ENCODE data around the gene RLN3.
A peak's percentile ranks its signal among the peaks of the same experiment; 100 is the strongest.

RLN3 gene

GRCh38 chr19:14054721-14055120, 26.8 kb downstream of the RLN3 start:
- no peak for TF ChIP-seq GATA2 (IDR thresholded peaks at IDR 0.05; ENCODE audit: low read depth, low read length)
- no peak for TF ChIP-seq GATA3 (IDR thresholded peaks at IDR 0.05; ENCODE audit: low read depth, low read length)

DNA sequence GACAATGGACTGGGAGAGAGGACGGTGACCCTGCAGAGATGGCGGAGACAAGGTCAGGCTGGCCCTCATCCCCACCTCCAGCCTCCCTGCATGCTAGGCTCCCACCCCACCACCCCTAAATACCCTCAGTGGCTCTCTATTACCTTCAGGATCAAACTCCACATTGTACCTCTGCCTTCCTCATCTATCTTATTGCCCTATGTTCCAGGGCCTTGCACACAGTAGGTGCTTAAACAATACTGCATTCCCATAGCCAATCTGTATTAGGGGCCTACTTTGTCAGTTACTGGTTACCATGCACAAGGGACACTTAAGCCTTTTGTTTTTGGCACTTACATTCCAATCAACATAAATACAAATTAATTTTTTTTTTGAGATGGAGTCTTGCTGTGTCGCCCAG, 27.4 kb downstream of the RLN3 start:
- TF ChIP-seq GATA2 (IDR thresholded peaks at IDR 0.05; ENCODE audit: low read depth, low read length): no peak
- no peak for TF ChIP-seq GATA3 (IDR thresholded peaks at IDR 0.05; ENCODE audit: low read depth, low read length)

DNA sequence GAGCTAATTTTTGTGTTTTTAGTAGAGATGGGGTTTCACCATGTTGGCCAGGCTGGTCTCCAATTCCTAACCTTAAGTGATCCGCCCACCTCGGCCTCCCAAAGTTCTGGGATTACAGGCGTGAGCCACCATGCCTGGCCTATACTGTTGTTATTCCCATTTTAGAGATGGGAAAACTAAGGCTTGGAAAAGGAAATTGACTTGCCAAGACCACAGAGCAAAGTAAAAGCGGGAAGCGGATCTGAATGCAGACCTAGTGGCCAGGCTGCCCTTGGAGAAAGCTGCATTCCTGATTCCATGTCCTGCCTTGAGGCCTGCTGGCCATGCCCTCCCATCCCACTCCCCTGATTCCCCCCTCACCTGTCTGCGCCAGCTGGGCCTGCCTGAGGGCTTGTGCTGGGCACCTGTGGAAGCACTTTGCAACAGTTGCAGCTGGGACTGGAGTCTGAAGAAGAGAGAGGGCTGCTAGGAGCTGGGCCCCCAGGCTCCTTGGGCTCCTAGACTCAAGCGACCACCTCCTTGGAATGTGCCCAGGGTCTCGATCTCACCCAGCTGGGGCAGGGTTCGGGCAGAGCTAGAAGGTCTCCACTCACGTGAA, 28.2 kb downstream of the RLN3 start:
- TF ChIP-seq GATA2 (IDR thresholded peaks at IDR 0.05; ENCODE audit: low read depth, low read length) (no peak), GATA3 (IDR thresholded peaks at IDR 0.05; ENCODE audit: low read depth, low read length) (no peak)

DNA sequence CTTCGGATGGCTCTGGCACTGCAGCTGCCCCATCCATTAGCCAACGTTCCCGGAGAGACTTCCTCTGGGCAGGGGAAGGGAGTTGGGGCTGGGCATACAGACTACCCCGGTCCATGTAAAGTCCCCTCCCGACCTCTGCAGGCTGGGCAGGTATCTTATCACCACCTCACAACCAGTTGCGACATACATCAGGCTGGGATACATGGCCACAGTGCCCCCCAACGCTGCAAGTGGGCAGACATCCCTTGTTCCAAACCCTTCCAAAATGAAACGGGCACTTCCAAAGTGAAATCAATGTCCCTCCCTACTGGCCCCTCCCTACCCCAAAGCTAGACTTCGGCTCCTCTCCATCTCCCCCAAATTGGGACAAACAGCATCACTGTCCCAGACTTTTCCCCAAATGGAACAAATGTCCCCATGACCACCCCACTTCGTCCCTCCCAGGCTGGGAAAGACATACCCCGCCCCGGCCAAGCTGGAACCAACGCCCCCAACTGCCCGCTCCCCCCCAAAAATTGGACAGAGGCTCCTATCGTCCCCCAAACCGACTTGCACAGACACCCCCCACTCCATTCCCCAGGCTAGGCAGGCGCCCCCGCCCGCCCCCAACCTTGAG, 28.9 kb downstream of the RLN3 start:
- TF ChIP-seq GATA3 (IDR thresholded peaks at IDR 0.05; ENCODE audit: low read depth, low read length): no peak
- TF ChIP-seq GATA2 (IDR thresholded peaks at IDR 0.05; ENCODE audit: low read depth, low read length): no peak

DNA sequence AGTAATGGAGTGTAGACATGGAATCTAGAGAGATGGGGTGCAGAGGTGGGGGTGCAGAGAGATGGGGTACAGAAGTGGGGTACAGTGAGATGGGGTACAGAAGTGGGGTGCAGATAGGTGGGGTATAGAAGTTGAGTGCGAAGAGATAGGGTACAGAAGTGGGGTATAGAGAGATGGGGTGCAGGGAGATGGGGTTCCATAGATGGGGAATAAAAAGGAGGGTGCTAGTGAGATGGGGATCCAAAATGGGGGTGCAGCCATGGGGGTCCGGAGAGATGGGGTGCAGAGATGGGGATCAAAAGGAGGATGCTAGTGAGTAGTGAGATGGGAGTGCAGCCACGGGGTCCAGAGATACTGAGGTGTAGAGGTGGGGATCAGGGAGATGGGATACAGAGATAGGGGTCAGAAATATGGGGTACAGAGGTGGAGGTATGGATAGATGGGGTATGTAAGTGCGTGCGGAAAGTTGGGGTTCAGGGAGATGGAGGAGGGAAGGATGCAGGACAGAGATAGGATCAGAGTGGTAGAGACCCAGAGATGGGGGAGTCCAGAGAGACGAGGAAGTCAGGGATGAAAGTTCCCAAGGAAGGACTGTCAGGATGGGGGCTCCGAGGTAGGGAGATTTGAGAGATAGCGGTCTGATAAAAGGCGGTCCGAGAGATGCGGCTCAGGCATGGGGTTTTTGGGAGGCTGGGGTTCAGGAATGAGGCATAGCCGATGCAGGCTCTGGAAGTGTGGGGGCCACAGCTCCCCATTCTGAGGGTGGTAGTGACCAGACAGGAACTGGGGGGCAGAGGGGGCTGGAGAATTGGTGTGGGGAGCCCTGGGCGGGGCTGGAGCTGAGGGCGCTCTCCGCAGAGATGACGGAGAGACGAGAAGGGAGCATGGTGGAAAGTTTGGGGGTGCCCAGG, 30.5 kb downstream of the RLN3 start:
- no peak for TF ChIP-seq GATA3 (IDR thresholded peaks at IDR 0.05; ENCODE audit: low read depth, low read length)
- peak; percentile 44; the same call in 1 of the 2 replicates for TF ChIP-seq GATA2 (IDR thresholded peaks at IDR 0.05; ENCODE audit: low read depth, low read length)

DNA sequence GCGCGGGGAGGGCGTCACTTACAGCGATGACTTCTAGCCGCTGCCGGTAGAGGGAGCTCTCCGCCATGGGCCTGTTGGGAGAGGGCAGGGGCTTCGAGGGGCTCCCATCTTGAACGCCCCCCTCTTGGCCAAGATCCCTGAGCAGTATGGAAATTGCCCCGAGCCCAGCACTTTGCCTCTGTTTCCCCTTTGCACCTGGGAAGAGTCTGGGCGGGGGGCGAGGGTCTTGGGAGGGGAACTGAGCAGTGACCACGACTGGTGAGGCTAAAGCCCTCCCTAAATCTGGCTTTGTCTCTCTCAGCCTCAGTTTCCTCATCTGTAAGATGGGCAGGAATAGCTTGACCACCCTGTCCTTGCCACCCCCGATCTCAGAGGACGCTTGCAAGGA, 31.1 kb downstream of the RLN3 start:
- TF ChIP-seq GATA3 (IDR thresholded peaks at IDR 0.05; ENCODE audit: low read depth, low read length) (no peak), GATA2 (IDR thresholded peaks at IDR 0.05; ENCODE audit: low read depth, low read length) (no peak)

GRCh38 chr19:14059652-14060155, 31.8 kb downstream of the RLN3 start:
- TF ChIP-seq GATA2 (IDR thresholded peaks at IDR 0.05; ENCODE audit: low read depth, low read length) (no peak), GATA3 (IDR thresholded peaks at IDR 0.05; ENCODE audit: low read depth, low read length) (no peak)

DNA sequence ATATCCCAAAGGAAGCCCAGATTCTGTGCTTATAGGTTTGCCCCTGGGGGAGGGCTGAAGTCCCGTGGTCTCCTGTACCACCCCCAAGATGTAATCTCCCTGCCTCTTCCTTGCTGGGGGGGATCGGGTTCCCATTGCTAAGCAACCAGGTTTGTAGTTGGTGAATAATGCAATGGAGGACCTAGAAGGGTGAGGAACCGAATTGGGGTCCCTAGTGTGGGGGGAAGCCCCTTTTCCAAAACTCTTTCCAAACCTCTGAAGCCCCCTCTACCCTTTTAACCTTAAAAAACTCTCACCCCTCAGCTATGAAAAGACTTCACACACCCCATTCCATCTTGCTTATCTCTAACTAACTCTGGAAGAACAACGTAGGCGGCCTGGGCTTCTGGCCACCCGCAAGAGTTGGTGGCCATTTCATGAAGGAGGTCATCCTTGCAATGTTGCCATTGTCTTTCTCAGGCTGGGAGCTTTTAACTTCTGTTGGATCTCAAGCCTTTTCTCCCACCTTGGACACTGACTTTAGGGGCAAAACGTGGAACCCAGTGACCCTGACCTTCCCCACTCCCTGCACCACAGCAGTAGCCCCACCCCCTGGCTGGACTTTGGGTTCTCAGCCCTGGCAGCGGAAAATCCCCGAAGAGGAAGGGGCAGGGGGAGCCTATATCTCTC, 33.3 kb downstream of the RLN3 start:
- TF ChIP-seq GATA2 (IDR thresholded peaks at IDR 0.05; ENCODE audit: low read depth, low read length) (no peak), GATA3 (IDR thresholded peaks at IDR 0.05; ENCODE audit: low read depth, low read length) (no peak)

DNA sequence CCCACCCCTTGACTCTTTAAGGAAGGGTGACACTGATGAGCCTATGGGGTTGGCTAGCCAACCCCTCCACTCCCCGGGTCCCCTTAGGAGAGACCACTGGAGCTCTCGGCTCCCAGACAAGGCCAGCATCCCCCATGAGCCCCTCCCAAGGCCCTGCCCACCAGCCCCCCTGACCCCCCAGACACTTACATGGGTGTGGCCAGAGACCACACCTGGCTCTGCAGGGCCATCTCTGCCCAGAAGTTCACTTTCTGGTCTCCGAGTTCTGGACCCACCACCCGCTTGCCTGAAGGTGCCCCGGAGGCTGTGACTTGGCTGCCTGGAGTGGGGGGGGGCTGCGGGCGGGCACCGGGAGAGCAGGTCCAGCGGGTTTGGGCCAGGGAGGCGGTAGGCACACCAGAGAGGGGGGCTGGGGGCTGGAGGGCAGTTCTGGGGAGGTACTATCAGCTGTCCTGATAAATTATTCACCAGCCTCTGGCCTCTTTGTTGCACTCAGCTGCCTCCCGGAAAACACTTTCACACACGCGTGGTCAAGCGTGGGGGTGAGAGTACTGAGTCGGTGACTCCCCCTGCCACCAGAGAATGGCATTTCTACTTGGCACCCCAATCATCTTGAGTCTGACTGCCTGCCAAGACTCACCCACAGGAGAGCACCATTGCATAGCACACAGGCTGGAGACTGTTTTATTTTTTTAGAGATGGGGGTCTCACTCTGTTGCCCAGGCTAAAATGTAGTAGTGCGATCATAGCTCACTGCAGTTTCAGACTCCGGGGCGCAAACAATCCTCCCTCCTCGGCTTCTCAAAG, 34.0 kb downstream of the RLN3 start, which contains the start of gene PALM3:
PALM3 (minus strand) TSS at position 326 of the 807 bp plus-strand sequence; CDS start at position 230, 96 bp downstream.
- TF ChIP-seq GATA2 (IDR thresholded peaks at IDR 0.05; ENCODE audit: low read depth, low read length) (no peak), GATA3 (IDR thresholded peaks at IDR 0.05; ENCODE audit: low read depth, low read length) (no peak)

DNA sequence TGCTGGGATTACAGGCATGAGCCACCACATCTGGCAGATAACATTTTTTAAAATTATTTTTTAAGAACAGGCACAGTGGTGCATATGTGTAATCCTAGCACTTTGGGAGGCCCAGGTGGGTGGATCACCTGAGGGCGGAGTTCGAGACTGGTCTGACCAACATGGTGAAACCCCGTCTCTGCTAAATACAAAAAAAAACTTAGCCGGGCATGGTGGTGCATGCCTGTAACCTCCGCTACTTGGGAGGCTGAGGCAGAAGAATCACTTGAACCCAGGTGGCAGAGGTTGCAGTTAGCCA, 34.6 kb downstream of the RLN3 start:
- TF ChIP-seq GATA3 (IDR thresholded peaks at IDR 0.05; ENCODE audit: low read depth, low read length) (no peak), GATA2 (IDR thresholded peaks at IDR 0.05; ENCODE audit: low read depth, low read length) (no peak)

- no peak for TF ChIP-seq GATA3 (IDR thresholded peaks at IDR 0.05; ENCODE audit: low read depth, low read length)
- no peak for TF ChIP-seq GATA2 (IDR thresholded peaks at IDR 0.05; ENCODE audit: low read depth, low read length)
These were observed 35.2 kb downstream of the RLN3 start for GRCh38 chr19:14063105-14063504.

DNA sequence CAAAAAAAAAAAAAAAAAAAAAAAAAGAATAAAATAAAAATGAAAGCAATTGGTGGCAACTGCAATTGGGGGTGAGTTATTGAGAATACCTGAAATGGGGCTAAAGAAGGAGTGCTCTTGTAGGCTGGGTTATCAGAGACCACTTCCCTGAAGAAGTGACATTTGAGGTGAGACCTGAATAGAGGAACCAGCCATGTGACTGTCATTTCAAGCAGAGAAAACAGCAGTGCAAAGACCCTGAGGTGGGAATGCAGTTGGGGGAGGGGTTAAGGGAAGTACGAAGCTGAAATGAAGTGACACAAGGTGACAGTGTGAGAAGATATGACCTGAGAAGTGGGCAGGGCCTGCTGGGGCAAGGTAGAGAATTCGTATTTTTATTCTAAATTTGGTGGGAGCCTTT, 38.2 kb downstream of the RLN3 start:
- TF ChIP-seq GATA3 (IDR thresholded peaks at IDR 0.05; ENCODE audit: low read depth, low read length) (no peak), GATA2 (IDR thresholded peaks at IDR 0.05; ENCODE audit: low read depth, low read length) (no peak)

All from SH-SY5Y (cell line).